ENCODE data around the gene PCYT2. TPM values are rescaled to one million over a fixed set of nuclear protein-coding genes. Genes with fewer than 3 reads are reported as not detected.
"Not testable (repeated sequence)": the region's sequence is repeated elsewhere in the genome, so short reads cannot be mapped to it uniquely, and the experiment has no call there.

Gene PCYT2
- total RNA-seq = 10 to 100 TPM; 30.4 to 30.9 TPM

DNA sequence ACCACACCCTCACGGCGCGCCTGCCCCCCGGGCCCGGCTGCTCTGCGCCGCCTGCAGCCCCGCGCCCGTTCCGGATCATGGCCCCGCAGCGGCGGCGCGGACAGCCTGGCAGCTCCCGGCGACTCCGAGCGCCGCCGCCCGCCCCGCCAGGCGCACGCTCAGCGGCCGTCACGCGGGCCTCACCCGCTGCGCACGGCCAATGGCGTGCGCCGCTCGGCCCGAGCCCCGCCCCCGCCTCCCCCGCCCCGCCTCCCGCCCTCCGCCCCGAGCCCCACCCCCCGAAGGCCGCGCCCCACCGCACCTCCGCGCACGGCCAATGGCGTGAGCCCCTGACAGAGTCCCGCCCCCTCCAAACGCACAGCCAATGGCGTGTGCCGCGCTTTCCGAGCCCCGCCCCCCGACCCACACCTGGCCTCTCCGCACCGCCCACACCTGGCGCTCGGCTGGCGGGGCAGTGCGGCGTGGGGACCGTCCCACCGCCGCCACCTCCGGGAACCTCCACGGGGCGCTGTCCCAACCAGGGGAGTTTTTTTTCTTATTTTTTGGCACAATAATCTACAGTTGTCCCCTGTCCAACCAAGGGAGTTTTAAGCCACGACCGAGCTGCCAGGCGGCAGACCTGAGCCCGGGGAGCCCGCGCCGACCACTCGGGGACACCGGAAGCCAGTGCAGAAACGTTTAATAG is at the start of gene PCYT2:
Gene PCYT2 (minus strand): TSS at position 123 of the 685 bp plus-strand sequence. CDS start 44 bp downstream, at position 79.
- POLR2A ChIA-PET = no interaction called here
- CTCF ChIA-PET = no interaction called here

DNA sequence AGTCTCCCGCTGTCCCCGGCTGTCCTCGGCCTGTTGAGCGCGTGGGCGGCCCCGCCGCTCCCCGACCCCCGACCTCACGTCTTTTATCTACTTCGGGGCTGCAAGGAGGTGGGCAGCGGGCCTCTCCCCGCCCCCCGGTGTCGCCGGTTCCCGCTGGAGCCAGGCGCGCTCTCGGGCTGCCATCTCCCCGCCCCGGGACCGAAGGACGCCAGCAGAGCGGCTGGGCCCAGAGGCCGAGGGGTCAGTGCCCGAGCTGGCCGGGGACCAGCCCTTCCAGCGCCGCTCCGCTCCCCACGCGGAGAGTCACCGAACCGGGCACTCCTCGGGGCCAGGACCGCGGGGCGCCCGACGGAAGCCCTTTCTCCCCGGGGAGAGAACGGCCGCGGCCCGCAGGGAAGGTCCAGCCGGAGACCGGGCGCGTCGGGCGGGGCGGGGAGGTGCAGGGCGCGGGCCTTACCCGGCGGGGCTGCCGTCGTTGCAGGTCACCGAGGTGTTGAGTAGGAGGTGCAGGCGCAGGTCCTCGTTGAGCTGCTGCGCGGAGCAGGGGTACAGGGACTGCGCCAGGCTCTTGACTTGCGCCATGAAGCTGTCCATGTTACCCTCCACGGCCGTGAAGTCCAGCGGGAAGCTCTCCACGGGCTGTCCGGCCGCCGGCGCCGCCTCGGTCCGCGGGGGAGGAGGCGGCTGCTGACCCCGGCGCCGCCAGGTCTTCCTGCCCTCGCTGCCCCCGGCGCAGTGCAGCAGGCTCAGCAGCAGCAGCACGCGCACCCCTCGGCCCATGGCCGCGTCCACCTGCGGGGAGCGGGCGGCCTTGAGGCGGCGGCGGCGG is 49.1 kb upstream of the PCYT2 start:
- POLR2A ChIA-PET = interaction anchor here (0.9 to 1.1 kb wide), 4 partner anchors 17 to 77 kb away, joined by 3 to 4 read pairs (median 3); partner anchors contain the start of genes ASPSCR1 and DCXR

DNA sequence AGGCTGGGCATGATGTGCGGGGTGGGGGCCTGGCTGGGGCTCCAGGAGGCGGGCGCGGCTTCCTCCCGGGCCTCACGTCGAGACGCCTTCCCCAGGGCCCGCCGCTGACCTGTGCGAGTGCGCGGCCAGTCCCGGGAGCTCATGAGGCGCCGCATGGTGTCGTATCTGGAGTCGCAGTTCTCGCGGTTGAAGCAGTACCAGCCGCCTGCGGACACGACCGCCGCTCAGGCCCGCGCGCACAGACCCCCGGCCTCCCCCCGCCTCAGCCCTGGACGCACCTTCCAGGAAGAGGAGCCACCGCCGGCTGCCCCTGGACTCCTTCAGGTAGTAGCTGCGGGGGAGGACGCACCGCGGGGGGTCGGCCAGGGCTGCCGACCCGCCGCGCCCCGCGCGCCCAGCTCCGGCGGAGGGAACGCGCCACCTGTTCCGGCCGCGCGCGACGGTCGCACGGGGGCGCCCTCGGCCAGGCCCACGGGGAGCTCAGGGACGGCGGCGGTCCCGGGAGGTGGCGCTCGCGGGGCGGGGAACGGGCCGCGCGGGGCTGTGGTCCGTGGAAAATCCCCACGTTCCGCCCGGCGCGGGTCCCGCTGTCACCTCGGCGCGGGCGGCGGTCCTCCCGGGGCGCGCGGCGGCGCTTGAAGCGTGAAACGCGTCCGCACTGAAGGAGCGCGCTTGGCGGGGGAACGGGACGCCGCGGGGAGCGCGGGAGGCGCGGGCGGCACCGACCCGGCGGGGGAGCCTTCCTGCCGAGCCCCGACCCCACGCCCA is 48.3 kb upstream of the PCYT2 start:
- POLR2A ChIA-PET = interaction anchor here (0.7 to 1.1 kb wide), 7 partner anchors 18 to 78 kb away, joined by 3 to 4 read pairs (median 3); partner anchors contain the start of genes ASPSCR1 and DCXR
- CTCF ChIA-PET = interaction anchor here (0.6 to 2.3 kb wide), 32 partner anchors 9 to 275 kb away, joined by 3 to 66 read pairs (median 4); partner anchors contain the start of genes ASPSCR1, CENPX, DUS1L and LRRC45

More for the DNA sequence above, 49.1 kb upstream of the PCYT2 start:
- CTCF ChIA-PET = interaction anchor here (0.6 to 2.3 kb wide), 31 partner anchors 8 to 373 kb away, joined by 3 to 66 read pairs (median 4); partner anchors contain the start of genes ASPSCR1, CENPX, DUS1L and LRRC45

DNA sequence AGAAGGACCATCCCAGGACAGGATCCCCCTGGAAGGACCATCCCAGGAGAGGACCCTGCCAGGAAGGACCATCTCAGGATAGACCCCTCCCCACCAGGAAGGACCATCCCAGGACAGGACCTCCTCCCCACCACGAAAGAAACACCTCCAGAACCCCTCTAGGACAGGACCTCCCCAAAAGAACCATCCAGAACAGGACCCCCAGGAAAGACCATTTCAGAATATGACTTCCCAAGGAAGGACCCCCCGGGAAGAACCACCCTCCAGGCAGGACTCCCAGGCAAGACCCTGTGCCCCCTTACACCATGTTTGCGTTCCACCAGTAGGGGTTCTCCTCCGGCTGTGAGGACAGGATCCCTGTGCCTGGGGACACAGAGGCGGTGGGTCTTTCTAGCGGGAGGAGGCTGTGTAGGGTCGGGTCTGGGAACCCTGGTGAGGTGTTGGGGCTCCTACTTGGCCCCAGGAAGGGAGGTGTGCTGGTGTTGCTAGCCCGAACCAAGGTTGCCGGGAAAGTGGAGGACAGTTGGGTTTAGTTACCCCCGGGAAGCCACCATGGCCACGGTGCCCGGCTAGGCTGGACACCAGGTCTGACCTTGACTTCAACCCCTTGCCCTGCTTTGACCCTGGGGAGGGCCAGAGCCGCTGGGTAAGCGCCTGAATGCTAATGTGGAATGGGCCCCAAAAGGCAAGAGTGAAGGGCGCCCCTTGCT is 47.6 kb upstream of the PCYT2 start:
- ChIA-PET POLR2A (interaction anchor here (0.7 to 1.1 kb wide), 6 partner anchors 18 to 79 kb away, joined by 3 to 4 read pairs (median 4); partner anchors contain the start of genes ASPSCR1 and DCXR), CTCF (interaction anchor here (0.6 to 2.3 kb wide), 26 partner anchors 8 to 256 kb away, joined by 3 to 66 read pairs (median 5); partner anchors contain the start of genes ASPSCR1, CENPX, DUS1L and LRRC45)

DNA sequence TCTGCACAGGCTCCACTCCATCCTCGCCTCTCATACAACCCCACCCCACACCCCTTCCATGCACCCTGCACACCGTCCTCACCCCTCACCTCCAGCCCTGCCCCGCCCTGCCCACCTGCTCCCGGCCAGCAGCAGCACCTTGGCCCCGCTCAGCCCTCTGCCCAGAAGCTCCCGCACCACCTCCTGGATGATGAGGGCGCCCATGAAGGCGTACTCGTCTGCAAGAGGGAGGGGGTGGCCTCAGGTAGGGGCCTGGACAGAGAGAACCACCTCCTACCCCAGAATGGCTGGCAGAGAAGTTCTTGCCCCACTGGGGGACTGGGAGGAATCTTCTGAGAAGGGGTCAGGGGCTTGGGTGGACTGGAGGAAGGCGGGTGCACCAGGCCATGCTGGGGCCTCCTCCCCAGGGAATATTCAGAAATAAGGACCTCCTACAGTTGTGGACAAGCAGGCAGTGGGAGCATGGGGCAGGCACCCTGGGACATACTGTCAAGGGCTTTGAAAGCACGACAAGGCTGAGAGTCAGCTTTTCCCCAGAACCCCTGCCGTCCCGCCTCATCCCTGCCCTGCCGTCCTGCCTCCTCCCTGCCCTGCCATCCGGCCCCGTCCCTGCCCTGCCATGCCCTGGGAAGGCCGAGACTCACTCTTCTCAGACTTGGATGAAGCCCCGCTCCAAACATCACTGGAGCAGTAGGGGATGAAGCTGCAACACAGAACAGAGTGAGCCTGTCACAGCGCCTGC is 46.7 kb upstream of the PCYT2 start:
- ChIA-PET CTCF (interaction anchor here (0.6 to 1.0 kb wide), 2 partner anchors 62 to 64 kb away, joined by 3 read pairs; partner anchors contain the start of gene CENPX), POLR2A (no interaction called here)

DNA sequence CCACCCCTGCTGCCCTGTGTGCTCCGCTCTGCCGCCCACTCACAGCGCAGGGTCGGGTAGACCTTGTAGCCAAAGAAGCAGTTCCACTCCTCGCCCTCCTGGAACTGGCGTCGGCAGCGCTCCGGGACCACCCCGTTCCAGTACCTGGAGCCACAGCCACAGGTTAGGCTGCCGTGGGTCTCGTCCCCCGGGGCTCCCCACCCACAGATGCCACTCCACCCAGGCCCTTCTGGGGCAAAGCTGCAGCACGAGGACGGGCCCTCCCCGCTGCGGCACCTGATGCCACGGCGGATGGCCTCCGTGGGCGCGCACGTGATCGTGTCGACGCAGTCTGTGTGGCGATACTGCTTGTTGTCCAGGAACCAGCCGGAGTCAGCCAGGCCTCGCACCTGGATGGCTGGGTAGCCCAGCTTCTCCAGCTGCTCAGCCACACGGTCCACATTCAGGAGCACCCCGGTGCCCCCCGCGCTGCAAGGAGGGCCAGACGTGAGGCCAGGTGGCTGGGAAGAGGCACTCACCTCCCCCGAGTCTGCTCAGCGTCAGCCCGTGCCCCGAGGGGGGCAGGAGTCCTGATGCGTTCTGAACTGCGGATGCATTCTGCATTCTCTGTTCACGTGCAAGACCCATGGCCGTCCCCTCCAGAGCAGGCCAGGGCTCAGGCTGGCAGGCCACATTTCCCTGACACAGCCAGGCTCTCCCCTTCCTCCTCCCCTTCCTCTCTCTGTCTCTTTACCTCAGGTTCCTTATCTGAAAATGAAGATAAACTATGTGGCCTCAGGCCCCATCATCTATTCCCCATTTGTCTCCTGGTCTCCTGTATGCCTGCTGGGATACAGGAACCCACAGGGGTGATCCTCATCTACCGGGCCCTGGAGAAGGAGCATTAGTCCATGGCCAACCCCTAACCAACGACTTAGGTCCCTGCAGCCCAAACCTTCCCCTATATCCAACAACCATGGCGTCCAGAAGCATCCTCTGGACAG is 45.7 kb upstream of the PCYT2 start:
- POLR2A ChIA-PET = no interaction called here
- CTCF ChIA-PET = interaction anchor here (1.0 kb wide), 1 partner anchor 63 kb away, joined by 3 read pairs; no protein-coding TSS in a partner anchor

DNA sequence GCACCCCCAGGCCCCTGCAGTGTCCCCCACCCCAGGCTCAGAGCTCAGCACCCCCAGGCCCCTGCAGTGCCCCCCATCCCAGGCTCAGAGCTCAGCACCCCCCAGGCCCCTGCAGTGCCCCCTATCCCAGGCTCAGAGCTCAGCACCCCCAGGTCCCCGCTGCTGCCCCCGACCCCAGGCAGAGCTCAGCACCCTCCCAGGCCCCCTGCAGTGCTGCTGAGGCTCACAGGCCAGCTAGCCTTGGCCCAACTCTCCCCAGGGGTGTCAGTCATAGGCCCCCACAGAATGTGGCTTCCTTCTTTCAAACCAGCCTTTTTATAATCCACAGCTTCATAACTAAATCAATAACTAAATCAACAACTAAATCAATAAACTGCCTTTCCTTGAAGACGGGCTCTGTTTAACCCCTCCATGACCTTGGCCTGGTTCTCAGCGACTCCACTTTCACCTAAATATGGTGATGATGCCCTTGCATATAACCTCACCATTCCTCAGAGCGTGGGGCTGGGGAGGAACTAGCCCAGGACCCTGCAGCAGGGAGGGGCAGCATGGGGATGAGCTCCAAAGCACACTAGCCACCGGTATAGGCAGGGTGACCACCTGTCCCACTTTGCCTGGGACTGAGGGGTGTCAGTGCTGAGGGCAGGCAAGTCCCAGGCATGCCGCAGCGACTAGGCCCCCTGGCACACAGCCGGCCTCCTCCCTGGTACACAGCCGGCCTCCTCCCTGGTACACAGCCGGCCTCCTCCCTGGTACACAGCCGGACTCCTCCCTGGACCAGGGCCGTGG is 44.8 kb upstream of the PCYT2 start:
- CTCF ChIA-PET = interaction anchor here (1.1 to 1.2 kb wide), 2 partner anchors 65 to 110 kb away, joined by 3 read pairs; no protein-coding TSS in a partner anchor
- POLR2A ChIA-PET = no interaction called here

DNA sequence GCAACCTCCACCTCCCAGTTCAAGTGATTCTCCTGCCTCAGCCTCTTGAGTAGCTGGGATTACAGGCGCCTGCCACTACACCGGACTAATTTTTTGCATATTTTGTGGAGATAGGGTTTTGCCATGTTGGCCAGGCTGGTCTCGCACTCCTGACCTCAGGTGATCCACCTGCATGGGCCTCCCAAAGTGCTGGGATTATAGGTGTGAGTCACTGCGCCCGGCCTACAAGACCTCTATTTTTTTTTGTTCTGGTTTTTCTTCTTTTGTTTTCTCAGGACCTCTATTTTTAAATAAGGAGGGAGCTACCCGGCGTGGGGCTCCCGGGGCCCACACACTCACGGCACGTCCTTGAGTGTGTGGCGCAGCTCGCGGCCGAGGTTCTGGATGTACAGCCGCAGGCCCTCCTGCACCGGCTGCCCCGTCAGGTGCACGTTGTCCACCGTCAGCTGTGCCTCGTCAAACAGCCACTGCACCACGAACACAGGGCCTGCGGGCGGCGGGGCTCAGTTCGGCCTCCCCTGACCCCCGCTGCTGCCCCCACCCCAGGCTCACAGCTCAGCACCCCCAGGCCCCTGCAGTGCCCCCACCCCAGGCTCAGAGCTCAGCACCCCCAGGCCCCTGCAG is 44.0 kb upstream of the PCYT2 start:
- POLR2A ChIA-PET = no interaction called here
- CTCF ChIA-PET = interaction anchor here (1.1 to 1.2 kb wide), 2 partner anchors 65 to 111 kb away, joined by 3 read pairs; no protein-coding TSS in a partner anchor

DNA sequence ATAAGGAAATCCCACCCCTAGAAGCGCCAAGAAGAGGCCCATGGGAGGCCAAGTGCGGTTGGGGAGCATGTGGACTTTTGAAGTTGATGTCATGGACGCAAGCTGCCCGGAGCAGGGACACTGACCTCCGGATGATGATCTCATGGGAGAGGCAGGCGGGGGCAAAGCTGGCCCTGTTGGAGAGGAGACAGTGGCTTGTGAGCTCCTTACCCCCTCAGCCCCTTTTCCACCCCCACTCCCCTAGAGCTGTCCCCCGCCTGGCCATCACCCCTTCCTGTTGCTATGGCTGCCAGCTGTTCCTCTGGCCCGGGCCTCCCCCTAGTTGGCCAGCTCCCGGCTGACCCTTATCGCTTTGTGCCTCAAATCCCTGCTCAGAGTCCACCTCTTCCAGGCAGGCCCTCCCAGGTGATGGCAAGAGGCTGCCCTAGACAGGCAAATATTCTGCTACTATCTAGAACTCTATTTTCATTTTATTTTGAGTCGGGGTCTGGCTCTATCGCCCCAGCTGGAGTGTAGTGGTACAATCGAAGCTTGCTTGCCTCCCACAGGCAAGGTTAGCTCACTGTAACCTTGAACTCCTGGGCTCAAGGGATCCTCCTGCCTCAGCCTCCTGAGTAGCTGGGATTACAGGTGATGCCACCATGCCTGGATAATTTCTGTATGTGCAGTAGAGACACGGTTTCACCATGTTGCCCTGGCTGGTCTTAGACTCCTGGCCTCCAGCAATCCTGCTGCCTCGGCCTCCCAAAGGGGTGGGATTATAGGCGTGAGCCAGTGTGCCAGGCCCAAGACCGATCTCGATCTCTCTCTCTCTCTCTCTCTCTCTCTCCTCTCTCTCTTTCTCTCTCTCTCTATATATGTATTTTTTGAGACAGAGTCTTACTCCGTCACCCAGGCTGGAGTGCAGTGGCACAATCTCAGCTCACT is 43.2 kb upstream of the PCYT2 start:
- ChIA-PET POLR2A (no interaction called here), CTCF (interaction anchor here (0.7 to 1.2 kb wide), 4 partner anchors 16 to 66 kb away, joined by 3 to 4 read pairs (median 4); no protein-coding TSS in a partner anchor)

DNA sequence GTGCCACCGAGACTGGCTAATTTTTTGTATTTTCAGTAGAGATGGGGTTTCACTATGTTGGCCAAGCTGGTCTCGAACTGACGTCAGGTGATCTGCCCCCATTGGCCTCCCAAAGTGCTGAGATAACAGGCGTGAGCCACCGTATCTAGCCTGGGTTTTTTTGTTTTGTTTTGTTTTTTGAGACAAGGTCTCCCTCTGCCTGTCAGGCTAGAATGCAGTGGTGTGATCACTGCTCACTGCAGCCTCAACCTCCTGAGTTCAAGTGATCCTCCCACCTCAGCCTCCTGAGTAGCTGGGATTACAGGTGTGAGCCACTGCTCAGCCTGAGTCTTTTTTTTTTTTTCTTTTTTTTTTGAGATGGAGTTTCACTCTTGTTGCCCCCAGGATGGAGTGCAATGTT is 42.2 kb upstream of the PCYT2 start:
- CTCF ChIA-PET = interaction anchor here (0.7 to 1.2 kb wide), 2 partner anchors 32 to 66 kb away, joined by 4 read pairs; no protein-coding TSS in a partner anchor
- POLR2A ChIA-PET = not testable (repeated sequence)

DNA sequence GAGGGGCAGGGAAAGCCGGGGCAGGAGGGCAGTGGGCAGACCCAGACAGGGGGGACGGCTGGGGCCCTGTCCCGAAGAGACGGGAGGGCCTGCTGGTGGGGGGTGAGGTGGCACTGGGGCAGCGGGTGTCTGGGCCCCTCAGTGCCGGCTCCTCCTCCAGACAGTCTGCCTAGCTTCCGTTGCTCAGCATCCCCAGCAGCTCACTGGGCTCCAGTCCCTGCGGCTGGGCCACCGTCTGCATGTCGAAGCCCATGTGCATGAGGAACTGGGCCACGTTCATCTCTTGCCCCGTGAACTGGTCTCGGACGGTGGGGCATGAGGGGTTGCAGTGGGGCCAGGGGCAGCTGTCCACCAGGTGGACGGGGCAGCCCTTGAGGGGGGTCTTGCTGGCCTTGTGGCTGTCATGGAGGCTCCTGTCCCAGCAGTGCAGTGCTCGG is 41.6 kb upstream of the PCYT2 start:
- CTCF ChIA-PET = interaction anchor here (1.2 kb wide), 1 partner anchor 67 kb away, joined by 4 read pairs; no protein-coding TSS in a partner anchor
- POLR2A ChIA-PET = no interaction called here

DNA sequence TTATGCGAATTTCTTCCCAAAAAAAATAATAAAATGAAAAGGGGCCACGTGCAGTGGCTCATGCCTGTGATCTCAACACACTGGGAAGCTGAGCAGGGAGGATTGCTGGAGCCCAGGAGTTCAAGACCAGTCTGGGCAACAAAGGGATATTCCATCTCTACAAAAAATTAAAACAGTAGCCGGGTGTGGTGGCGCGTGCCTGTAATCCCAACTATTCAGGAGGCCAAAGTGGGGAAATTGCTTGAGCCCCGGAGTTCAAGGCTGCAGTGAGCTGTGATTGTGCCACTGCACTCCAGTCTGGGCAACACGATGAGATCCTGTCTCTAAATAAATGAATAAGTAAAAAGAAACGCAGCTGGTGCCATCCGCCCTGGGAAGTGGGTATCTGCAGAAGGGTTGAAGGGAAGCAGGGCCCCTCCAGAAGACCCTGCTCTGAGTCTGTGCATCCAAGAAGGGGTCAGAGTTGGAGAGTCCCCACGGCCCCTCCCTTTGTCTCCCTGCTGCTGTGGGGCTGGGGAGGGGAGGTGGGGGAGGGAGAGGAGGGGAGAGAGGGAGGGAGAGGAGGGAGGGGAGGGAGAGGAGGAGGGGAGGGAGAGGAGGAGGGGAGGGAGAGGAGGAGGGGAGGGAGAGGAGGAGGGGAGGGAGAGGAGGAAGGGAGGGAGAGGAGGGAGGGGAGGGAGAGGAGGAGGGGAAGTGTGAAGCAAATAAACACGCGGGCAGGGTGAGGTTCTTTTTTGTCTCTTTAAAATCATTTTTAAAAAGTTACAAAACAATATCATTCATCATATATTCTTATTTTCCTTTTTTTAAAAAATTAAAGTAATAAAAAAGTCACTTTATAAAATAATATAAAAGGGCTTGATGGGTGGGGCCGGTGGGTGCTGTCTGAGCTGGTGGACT is 40.8 kb upstream of the PCYT2 start:
- CTCF ChIA-PET = interaction anchor here (1.8 kb wide), 1 partner anchor 7 kb away, joined by 5 read pairs; no protein-coding TSS in a partner anchor
- POLR2A ChIA-PET = no interaction called here

DNA sequence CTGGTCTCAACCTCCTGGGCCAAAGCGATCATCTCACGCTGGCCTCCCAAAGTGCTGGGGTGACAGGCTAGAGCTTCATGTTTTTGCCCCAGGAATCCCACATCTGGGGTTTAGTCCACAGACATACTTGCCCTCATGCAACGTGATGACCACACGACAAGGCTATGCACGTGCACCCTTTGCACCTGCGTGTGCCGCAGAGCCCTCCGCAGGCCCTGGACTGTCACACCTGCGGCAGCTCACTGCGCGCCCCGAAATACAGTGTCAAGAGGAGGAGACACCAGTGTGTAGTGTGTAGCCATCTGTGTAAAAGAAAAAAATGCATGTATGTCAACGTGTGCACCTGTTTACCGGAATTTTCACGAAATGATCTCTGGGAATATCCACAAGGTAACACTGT is 39.3 kb upstream of the PCYT2 start:
- ChIA-PET CTCF (interaction anchor here (1.8 kb wide), 1 partner anchor 9 kb away, joined by 5 read pairs; no protein-coding TSS in a partner anchor), POLR2A (interaction anchor here (0.7 kb wide), 1 partner anchor 237 kb away, joined by 3 read pairs; no protein-coding TSS in a partner anchor)

Measured in activated CD8-positive, alpha-beta memory T cell treated with anti-CD3 and anti-CD28 coated beads for 36 hours (primary cell).